Loucy (cell line): ENCODE measurements around the gene MYO1D.

Experiments used
- CTCF ChIP-seq: fragments of 200-600 bp; sonication (generic); conservative IDR thresholded peaks from 2 replicates; pipeline ENCODE4 v1.5.1; 2014; ENCODE audit warnings: mild to moderate bottlenecking, antibody characterized with exemption, low read length
- EZH2phosphoT487 ChIP-seq: fragments of 200-600 bp; IDR thresholded peaks from 2 replicates; pipeline ENCODE4 v1.6.1; 2018; ENCODE audit warnings: antibody characterized with exemption, mild to moderate bottlenecking, moderate library complexity, borderline replicate concordance

- TF ChIP-seq CTCF: no peak
- TF ChIP-seq EZH2phosphoT487: no peak
Measured at GRCh38 chr17:32803544-32803943, 73.4 kb downstream of the MYO1D start.
